ENCODE data around the gene RFNG. TPM values are rescaled to one million over a fixed set of nuclear protein-coding genes. Genes with fewer than 3 reads are reported as not detected.
A peak's percentile ranks its signal among the peaks of the same experiment; 100 is the strongest.

Gene RFNG
- total and polyA plus RNA-seq, 2 of the 13 experiments (the other 11 are each of a cell fraction or from before 2014, with no cell fraction given) = 61.4 to 64.0 TPM

DNA sequence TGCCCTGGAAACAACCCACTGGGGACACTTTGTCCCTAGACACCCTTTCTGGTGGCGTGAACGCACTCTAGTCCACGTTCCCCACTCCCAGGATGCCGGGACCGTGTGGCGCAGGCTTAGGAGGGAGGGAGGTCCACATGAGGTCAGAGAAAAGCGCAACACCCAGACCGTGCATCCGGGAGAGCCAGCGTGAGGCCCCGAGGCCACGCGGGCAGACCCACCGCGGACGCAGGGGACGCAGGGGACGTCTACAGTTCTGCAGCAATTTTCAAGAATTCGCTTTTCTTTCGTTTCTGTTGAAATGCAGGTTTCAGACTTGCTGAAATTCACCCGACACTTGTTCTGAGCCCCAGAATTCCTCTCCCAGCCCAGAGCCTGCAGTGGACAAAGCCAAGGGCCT, 4.7 kb downstream of the RFNG start:
- Histone ChIP-seq H2AFZ (ENCODE audit: low read length) (no peak overlapping the region), H3K9me3 (ENCODE audit: low read length) (no peaks in the 10 kb centered on the region), H3K4me1 (ENCODE audit: insufficient read depth, low read length) (peaks cover 39% of the 10 kb centered on the region), H3K27ac (ENCODE audit: extremely low read length, insufficient read depth, low read length) (no peak overlapping the region), H3K9ac (ENCODE audit: insufficient read depth, low read depth, low read length) (no peak overlapping the region), H4K20me1 (ENCODE audit: insufficient read depth, low read length) (no peaks in the 10 kb centered on the region), H3K79me2 (ENCODE audit: insufficient read depth, low read length) (peaks cover 18% of the 10 kb centered on the region), H3K36me3 (replicated peaks in 1 of 2; ENCODE audit: control insufficient read depth in 1 of 2, insufficient read depth in 2 of 2, low read length in 2 of 2) (peaks cover 8 to 29% of the 10 kb centered on the region in 2 experiments; a peak in 4 of 5 replicates), H3K4me3 (replicated peaks in 1 of 3; ENCODE audit: insufficient read depth in 1 of 3, low read depth in 2 of 3, low read length in 3 of 3) (no peak overlapping the region), H3K27me3 (ENCODE audit: control insufficient read depth in 1 of 2, insufficient read depth in 2 of 2, low read length in 2 of 2) (no peaks in the 10 kb centered on the region; a peak in 1 of 5 replicates), H3K4me2 (ENCODE audit: low read depth, low read length) (no peak overlapping the region)
- no peak for TF ChIP-seq ZNF724P (CRISPR knock-in tag; IDR thresholded peaks at IDR 0.05; ENCODE audit: borderline replicate concordance)
- peak; percentile 55; the same call in 1 of the 2 replicates for TF ChIP-seq RBFOX2 (IDR thresholded peaks at IDR 0.05; ENCODE audit: low read depth, low read length)
- TF ChIP-seq IKZF1 (IDR thresholded peaks at IDR 0.05) = no peak
- no peak for TF ChIP-seq ZNF605 (CRISPR knock-in tag; IDR thresholded peaks at IDR 0.05)
- no peak for TF ChIP-seq MATR3 (CRISPR knock-in tag; IDR thresholded peaks at IDR 0.05)
- ChIA-PET CTCF (ENCODE audit: low intra/inter-chr PET ratio, low total read pairs) (no interaction called here), POLR2A (no interaction called here)
- ATAC-seq (no peak), FAIRE-seq (no peak), DNase-seq (ENCODE audit: low spot score) (no peak)
- TSS peak; percentile 12 for BruUV-seq (replicated peaks)
- in situ Hi-C loops (cut with HindIII; ENCODE audit: extremely low pct_ligation_motif_present, low pct_unique_long_range_greater_than_20kb) = no loop called here
- 96% methylated on average over 21 of the region's 21 CpGs for WGBS (ENCODE audit: low lambda C conversion rate)
- intact Hi-C loops (cut with micrococcal nuclease; ENCODE audit: unreplicated experiment) = no loop called here

DNA sequence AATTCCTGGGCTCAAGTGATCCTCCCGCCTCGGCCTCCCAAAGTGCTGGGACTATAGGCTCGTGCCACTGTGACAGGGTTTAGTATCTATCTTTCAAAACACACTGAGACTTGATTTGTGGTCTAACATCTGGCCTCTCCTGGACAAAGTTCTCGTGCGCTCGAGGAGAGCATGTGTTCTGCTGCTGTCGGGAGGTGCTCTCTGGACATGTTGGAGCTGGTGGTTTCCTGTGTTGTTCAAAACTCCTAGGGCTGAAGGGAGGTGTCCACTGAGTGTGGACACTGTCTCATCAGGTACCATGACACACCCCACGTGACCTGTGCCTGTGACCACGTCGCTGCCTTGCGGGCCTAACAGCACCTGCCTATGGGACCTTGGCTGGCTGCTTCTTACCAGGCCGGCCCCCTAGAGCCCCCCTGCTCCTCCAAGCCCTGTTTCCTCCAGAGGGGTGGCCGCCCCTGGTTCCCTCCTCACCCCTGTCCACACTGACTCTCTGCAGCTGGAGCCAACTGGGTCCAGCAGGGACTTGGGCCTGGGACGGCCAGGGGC, 5.6 kb downstream of the RFNG start:
- Histone ChIP-seq H4K20me1 (ENCODE audit: insufficient read depth, low read length) (no peaks in the 10 kb centered on the region), H3K4me1 (ENCODE audit: insufficient read depth, low read length) (peaks cover 47% of the 10 kb centered on the region), H2AFZ (ENCODE audit: low read length) (no peak overlapping the region), H3K27me3 (ENCODE audit: control insufficient read depth in 1 of 2, insufficient read depth in 2 of 2, low read length in 2 of 2) (no peaks in the 10 kb centered on the region; a peak in 1 of 5 replicates), H3K4me2 (ENCODE audit: low read depth, low read length) (no peak overlapping the region), H3K79me2 (ENCODE audit: insufficient read depth, low read length) (peaks cover 18% of the 10 kb centered on the region), H3K27ac (ENCODE audit: extremely low read length, insufficient read depth, low read length) (peak overlapping the region; percentile 20), H3K36me3 (replicated peaks in 1 of 2; ENCODE audit: control insufficient read depth in 1 of 2, insufficient read depth in 2 of 2, low read length in 2 of 2) (peaks cover 8 to 29% of the 10 kb centered on the region in 2 experiments; a peak in 4 of 5 replicates), H3K9ac (ENCODE audit: insufficient read depth, low read depth, low read length) (no peak overlapping the region), H3K9me3 (ENCODE audit: low read length) (no peaks in the 10 kb centered on the region), H3K4me3 (replicated peaks in 1 of 3; ENCODE audit: insufficient read depth in 1 of 3, low read depth in 2 of 3, low read length in 3 of 3) (no peak overlapping the region)
- intact Hi-C loops (cut with micrococcal nuclease; ENCODE audit: unreplicated experiment) (loop anchor here (2.0 kb wide), 1 partner anchor 29 kb away; no protein-coding TSS in a partner anchor), in situ Hi-C loops (cut with HindIII; ENCODE audit: extremely low pct_ligation_motif_present, low pct_unique_long_range_greater_than_20kb) (no loop called here)
- BruUV-seq (replicated peaks) = no TSS peak
- CTCF ChIA-PET (ENCODE audit: low intra/inter-chr PET ratio, low total read pairs) = no interaction called here
- POLR2A ChIA-PET = no interaction called here
- no peak for DNase-seq (ENCODE audit: low spot score)
- no peak for FAIRE-seq
- WGBS (ENCODE audit: low lambda C conversion rate) = 79% methylated on average over 14 of the region's 14 CpGs
- no peak for ATAC-seq
- TF ChIP-seq, protein P1, sequence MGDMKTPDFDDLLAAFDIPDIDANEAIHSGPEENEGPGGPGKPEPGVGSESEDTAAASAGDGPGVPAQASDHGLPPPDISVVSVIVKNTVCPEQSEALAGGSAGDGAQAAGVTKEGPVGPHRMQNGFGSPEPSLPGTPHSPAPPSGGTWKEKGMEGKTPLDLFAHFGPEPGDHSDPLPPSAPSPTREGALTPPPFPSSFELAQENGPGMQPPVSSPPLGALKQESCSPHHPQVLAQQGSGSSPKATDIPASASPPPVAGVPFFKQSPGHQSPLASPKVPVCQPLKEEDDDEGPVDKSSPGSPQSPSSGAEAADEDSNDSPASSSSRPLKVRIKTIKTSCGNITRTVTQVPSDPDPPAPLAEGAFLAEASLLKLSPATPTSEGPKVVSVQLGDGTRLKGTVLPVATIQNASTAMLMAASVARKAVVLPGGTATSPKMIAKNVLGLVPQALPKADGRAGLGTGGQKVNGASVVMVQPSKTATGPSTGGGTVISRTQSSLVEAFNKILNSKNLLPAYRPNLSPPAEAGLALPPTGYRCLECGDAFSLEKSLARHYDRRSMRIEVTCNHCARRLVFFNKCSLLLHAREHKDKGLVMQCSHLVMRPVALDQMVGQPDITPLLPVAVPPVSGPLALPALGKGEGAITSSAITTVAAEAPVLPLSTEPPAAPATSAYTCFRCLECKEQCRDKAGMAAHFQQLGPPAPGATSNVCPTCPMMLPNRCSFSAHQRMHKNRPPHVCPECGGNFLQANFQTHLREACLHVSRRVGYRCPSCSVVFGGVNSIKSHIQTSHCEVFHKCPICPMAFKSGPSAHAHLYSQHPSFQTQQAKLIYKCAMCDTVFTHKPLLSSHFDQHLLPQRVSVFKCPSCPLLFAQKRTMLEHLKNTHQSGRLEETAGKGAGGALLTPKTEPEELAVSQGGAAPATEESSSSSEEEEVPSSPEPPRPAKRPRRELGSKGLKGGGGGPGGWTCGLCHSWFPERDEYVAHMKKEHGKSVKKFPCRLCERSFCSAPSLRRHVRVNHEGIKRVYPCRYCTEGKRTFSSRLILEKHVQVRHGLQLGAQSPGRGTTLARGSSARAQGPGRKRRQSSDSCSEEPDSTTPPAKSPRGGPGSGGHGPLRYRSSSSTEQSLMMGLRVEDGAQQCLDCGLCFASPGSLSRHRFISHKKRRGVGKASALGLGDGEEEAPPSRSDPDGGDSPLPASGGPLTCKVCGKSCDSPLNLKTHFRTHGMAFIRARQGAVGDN (CRISPR knock-in tag; IDR thresholded peaks at IDR 0.05) = peak; percentile 43
- TF ChIP-seq AKAP8 (CRISPR knock-in tag; IDR thresholded peaks at IDR 0.05) = peak; percentile 72; the same call in 1 of the 2 replicates
- TF ChIP-seq POLR2AphosphoS5 (IDR thresholded peaks at IDR 0.05; ENCODE audit: low read depth, low read length) = 0 out of 2 replicates have a peak, but pooled peaks have one; percentile 11
- TF ChIP-seq ZKSCAN1 (IDR thresholded peaks at IDR 0.05; ENCODE audit: low read length) = no peak
- peak; percentile 68; the same call in 1 of the 2 replicates for TF ChIP-seq ZBTB38 (CRISPR knock-in tag; IDR thresholded peaks at IDR 0.05)
- 0 out of 2 replicates have a peak, but pooled peaks have one; percentile 7 for TF ChIP-seq RBFOX2 (IDR thresholded peaks at IDR 0.05; ENCODE audit: low read depth, low read length)
- TF ChIP-seq SAP130 (CRISPR knock-in tag; IDR thresholded peaks at IDR 0.05; ENCODE audit: low read depth) = 0 out of 2 replicates have a peak, but pooled peaks have one; percentile 16
- peak; percentile 55 for TF ChIP-seq POLR2G (IDR thresholded peaks at IDR 0.05; ENCODE audit: low read depth, low read length)
- peak; percentile 74 for TF ChIP-seq AGO2 (optimal IDR thresholded peaks at IDR 0.05; ENCODE audit: low read depth, low read length)
- TF ChIP-seq NCOA5 (CRISPR knock-in tag; IDR thresholded peaks at IDR 0.05) = no peak
- peak; percentile 42; the same call in 1 of the 2 replicates for TF ChIP-seq SPEN (CRISPR knock-in tag; IDR thresholded peaks at IDR 0.05; ENCODE audit: low read depth)
